Keratinocyte (primary cell): Measurements from ENCODE around the gene ACMSD. TPM values are rescaled to one million over a fixed set of nuclear protein-coding genes. Genes with fewer than 3 reads are reported as not detected.

Experiments used
- DNase-seq: peaks from one replicate; pipeline ENCODE4 v3.0.0-alpha.2; 2011; ENCODE audit warnings: low read depth, missing footprints, low spot score
- FAIRE-seq: peaks from 2 replicates; lab custom pipeline; 2011; peaks lifted over from hg19 to GRCh38; lab: Jason Lieb, UNC
- H2AFZ ChIP-seq: 2 replicates; pipeline ENCODE4 v1.6.0; 2012; ENCODE audit warnings: low read length, control low read depth, inconsistent platforms; ENCODE audit not compliant: control insufficient read depth
- H3K27ac ChIP-seq: 2 replicates; pipeline ENCODE4 v1.5.1; 2011; ENCODE audit warnings: low read length; ENCODE audit not compliant: control insufficient read depth, insufficient read depth
- H3K27me3 ChIP-seq: 3 replicates; pipeline ENCODE4 v1.6.0; 2011; ENCODE audit warnings: low read length; ENCODE audit not compliant: control insufficient read depth, insufficient read depth; ENCODE audit errors: extremely low read depth
- H3K36me3 ChIP-seq, 2 experiments: 2 replicates in 1 of 2; 3 replicates in 1 of 2; pipeline ENCODE4 v1.5.1; 2011; ENCODE audit warnings: low read length in 2 of 2, mild to moderate bottlenecking in 1 of 2; ENCODE audit not compliant: control insufficient read depth in 2 of 2, insufficient read depth in 2 of 2; ENCODE audit errors: extremely low read depth in 1 of 2
- H3K4me1 ChIP-seq: 3 replicates; pipeline ENCODE4 v1.5.1; 2011; ENCODE audit warnings: low read length; ENCODE audit not compliant: control insufficient read depth, insufficient read depth; ENCODE audit errors: extremely low read depth
- H3K4me2 ChIP-seq: 3 replicates; pipeline ENCODE4 v1.6.0; 2011; ENCODE audit warnings: low read depth, low read length; ENCODE audit not compliant: control insufficient read depth, insufficient read depth; ENCODE audit errors: extremely low read depth
- H3K4me3 ChIP-seq, 3 experiments: fragments of 200-600 bp in 1 of 3; sonication (generic) in 1 of 3; 2 replicates in 2 of 3; 3 replicates in 1 of 3; pipeline ENCODE4 v1.5.1; 2011 to 2016; ENCODE audit warnings: low read length in 3 of 3, mild to moderate bottlenecking in 3 of 3, control low read depth in 2 of 3, inconsistent platforms in 1 of 3, low read depth in 1 of 3, mixed read lengths in 1 of 3, mixed run types in 1 of 3, moderate library complexity in 1 of 3; ENCODE audit not compliant: control insufficient read depth in 2 of 3, insufficient read depth in 2 of 3; ENCODE audit errors: extremely low read depth in 1 of 3
- H3K79me2 ChIP-seq: 2 replicates; pipeline ENCODE4 v1.6.0; 2012; ENCODE audit warnings: low read length; ENCODE audit not compliant: control insufficient read depth, insufficient read depth
- H3K9ac ChIP-seq: 3 replicates; pipeline ENCODE4 v1.6.0; 2011; ENCODE audit warnings: low read length; ENCODE audit not compliant: control insufficient read depth, insufficient read depth; ENCODE audit errors: extremely low read depth
- H3K9me1 ChIP-seq: 3 replicates; pipeline ENCODE4 v1.6.0; 2011; ENCODE audit warnings: low read length; ENCODE audit not compliant: control insufficient read depth, insufficient read depth; ENCODE audit errors: extremely low read depth
- H3K9me3 ChIP-seq: 2 replicates; pipeline ENCODE4 v1.5.1; 2012; ENCODE audit warnings: low read depth, low read length; ENCODE audit not compliant: control insufficient read depth
- H4K20me1 ChIP-seq: 3 replicates; pipeline ENCODE4 v1.6.0; 2011; ENCODE audit warnings: low read length; ENCODE audit not compliant: control insufficient read depth, insufficient read depth; ENCODE audit errors: extremely low read depth
- EZH2 ChIP-seq: IDR thresholded peaks from one replicate; pipeline ENCODE4 v1.6.1; 2012; ENCODE audit warnings: inconsistent platforms, mild to moderate bottlenecking, low read length, moderate library complexity
- dilution Hi-C: fragments of 300-500 bp; cut with MboI; formaldehyde crosslinking; loops from one replicate; pipeline ENCODE4 v1.7.0; 2020; ENCODE audit warnings: low sequenced_read_pairs; ENCODE audit not compliant: extremely low pct_ligation_motif_present
- polyA plus RNA-seq, 5 experiments: library from polyadenylated mRNA; depleted of rRNA in 3 of 5; stranded (reverse) in 3 of 5; stranded (forward) in 1 of 5; unstranded in 1 of 5; fragments of >200 nt; gene quantifications; 1 replicate in 1 of 5; 2 replicates in 3 of 5; 3 replicates in 1 of 5; pipeline versions ENCODE4 v1.2.1 to v1.2.3, GENCODE V29; 2011 to 2012; ENCODE audit warnings: missing spikeins in 2 of 5, low read depth in 1 of 5, low replicate concordance in 1 of 5
- TF ChIP-seq, protein P1 (sequence below), 3 experiments: IDR thresholded peaks in 1 of 3; conservative IDR thresholded peaks in 1 of 3; optimal IDR thresholded peaks in 1 of 3; 2 replicates in 2 of 3; 3 replicates in 1 of 3; pipeline versions ENCODE3 to v1.5.1; 2011; ENCODE audit warnings: low read length in 3 of 3, mild to moderate bottlenecking in 3 of 3, moderate library complexity in 2 of 3, control low read depth in 1 of 3, inconsistent platforms in 1 of 3; ENCODE audit not compliant: insufficient read depth in 2 of 3; ENCODE audit errors: extremely low read depth in 1 of 3

Gene ACMSD
- polyA plus RNA-seq, 1 donor (not counting 4 experiments of a cell fraction or from before 2014, with no cell fraction given) = not detected

DNA sequence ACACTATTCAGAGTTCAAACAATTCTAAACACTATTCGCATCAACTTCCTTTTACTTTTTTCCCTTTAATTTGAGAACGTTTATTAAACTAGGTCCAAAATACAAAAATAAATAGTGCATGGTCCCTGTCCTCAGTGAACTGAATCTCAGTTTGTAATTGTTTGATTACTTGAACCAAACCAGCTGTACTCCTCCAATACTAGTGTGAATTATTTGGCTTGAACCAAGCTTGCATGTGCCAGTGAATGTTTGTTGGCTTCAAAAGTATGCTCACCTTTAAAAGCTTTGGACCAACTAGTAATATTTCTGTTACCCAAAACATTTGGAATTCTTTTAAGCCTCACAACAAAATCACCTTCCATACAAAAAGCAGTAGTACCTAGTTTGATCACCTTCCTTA is 95.7 kb downstream of the ACMSD start:
- Histone ChIP-seq H3K4me3 (no peak overlapping the region), H3K9me1 (no peaks in the 10 kb centered on the region), H3K9ac (no peak overlapping the region), H3K9me3 (no peaks in the 10 kb centered on the region), H3K27me3 (no peaks in the 10 kb centered on the region), H3K36me3 (peaks cover 2 to 8% of the 10 kb centered on the region in 2 experiments), H3K79me2 (peaks cover 94% of the 10 kb centered on the region), H2AFZ (no peak overlapping the region), H3K4me2 (no peak overlapping the region), H3K4me1 (peaks cover 6% of the 10 kb centered on the region), H4K20me1 (peaks cover 8% of the 10 kb centered on the region), H3K27ac (no peak overlapping the region)
- DNase-seq = no peak
- dilution Hi-C loops = no loop called here
- no peak for FAIRE-seq
- TF ChIP-seq EZH2 = no peak
- TF ChIP-seq, protein P1, sequence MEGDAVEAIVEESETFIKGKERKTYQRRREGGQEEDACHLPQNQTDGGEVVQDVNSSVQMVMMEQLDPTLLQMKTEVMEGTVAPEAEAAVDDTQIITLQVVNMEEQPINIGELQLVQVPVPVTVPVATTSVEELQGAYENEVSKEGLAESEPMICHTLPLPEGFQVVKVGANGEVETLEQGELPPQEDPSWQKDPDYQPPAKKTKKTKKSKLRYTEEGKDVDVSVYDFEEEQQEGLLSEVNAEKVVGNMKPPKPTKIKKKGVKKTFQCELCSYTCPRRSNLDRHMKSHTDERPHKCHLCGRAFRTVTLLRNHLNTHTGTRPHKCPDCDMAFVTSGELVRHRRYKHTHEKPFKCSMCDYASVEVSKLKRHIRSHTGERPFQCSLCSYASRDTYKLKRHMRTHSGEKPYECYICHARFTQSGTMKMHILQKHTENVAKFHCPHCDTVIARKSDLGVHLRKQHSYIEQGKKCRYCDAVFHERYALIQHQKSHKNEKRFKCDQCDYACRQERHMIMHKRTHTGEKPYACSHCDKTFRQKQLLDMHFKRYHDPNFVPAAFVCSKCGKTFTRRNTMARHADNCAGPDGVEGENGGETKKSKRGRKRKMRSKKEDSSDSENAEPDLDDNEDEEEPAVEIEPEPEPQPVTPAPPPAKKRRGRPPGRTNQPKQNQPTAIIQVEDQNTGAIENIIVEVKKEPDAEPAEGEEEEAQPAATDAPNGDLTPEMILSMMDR (optimal IDR thresholded peaks at IDR 0.05 in 1 of 3, IDR thresholded peaks at IDR 0.05 in 1 of 3, conservative IDR thresholded peaks at IDR 0.05 in 1 of 3; ENCODE audit: extremely low read depth in 1 of 3, insufficient read depth in 2 of 3, low read length in 3 of 3) = no peak

DNA sequence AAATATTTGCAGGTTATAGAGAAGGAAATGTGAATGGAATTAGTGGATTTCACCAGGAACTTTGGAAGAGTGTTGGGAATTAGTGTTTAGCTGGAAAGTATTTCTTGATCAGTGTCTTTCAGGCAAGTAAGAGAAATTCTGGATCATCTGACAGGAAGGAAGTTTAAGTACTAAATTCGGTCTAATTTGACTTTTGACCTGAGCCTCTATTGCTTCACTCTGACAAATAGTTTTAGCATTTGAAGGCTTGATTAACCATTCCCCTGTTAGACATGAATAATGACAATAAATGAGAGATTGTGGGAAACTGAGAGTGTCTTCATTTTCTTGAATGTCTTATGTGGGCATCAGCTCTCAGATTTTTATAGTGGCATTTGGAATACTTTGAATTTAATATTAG is 96.2 kb downstream of the ACMSD start:
- Histone ChIP-seq H3K4me1 (peaks cover 6% of the 10 kb centered on the region), H3K27me3 (no peaks in the 10 kb centered on the region), H3K9me1 (no peaks in the 10 kb centered on the region), H3K4me3 (no peak overlapping the region), H3K27ac (no peak overlapping the region), H4K20me1 (peaks cover 8% of the 10 kb centered on the region), H3K9ac (no peak overlapping the region), H3K36me3 (peaks cover 5 to 10% of the 10 kb centered on the region in 2 experiments), H3K79me2 (peaks cover 91% of the 10 kb centered on the region), H3K4me2 (no peak overlapping the region), H2AFZ (no peak overlapping the region), H3K9me3 (no peaks in the 10 kb centered on the region)
- FAIRE-seq = no peak
- no peak for DNase-seq
- dilution Hi-C loops = no loop called here
- TF ChIP-seq, protein P1 (optimal IDR thresholded peaks at IDR 0.05 in 1 of 3, IDR thresholded peaks at IDR 0.05 in 1 of 3, conservative IDR thresholded peaks at IDR 0.05 in 1 of 3; ENCODE audit: extremely low read depth in 1 of 3, insufficient read depth in 2 of 3, low read length in 3 of 3) = no peak
- no peak for TF ChIP-seq EZH2
